GM12891 (cell line): Measurements from ENCODE around the gene RMI2.

ENCODE experiments used
- POLR2A ChIP-seq: IDR thresholded peaks from 2 replicates; pipeline ENCODE4 v1.6.1; 2011; ENCODE audit warnings: low read depth, low read length, control low read depth
- POLR2AphosphoS5 ChIP-seq: IDR thresholded peaks from 2 replicates; pipeline ENCODE4 v1.6.1; 2011; ENCODE audit warnings: low read depth, low read length, control low read depth
- TAF1 ChIP-seq: IDR thresholded peaks from 2 replicates; pipeline ENCODE4 v1.6.1; 2011; ENCODE audit warnings: low read depth, low read length, control low read depth

GRCh38 chr16:11396241-11397048 is 51.2 kb downstream of the RMI2 start:
- no peak for TF ChIP-seq POLR2A
- no peak for TF ChIP-seq POLR2AphosphoS5
- no peak for TF ChIP-seq TAF1
